Measurements from ENCODE around the gene SPAG17. TPM values are rescaled to one million over a fixed set of nuclear protein-coding genes. Genes with fewer than 3 reads are reported as not detected.

SPAG17 gene
- total and polyA plus RNA-seq, 2 donors (not counting 1 experiment from before 2014, with no cell fraction given): 0.01 to 0.33 TPM

DNA sequence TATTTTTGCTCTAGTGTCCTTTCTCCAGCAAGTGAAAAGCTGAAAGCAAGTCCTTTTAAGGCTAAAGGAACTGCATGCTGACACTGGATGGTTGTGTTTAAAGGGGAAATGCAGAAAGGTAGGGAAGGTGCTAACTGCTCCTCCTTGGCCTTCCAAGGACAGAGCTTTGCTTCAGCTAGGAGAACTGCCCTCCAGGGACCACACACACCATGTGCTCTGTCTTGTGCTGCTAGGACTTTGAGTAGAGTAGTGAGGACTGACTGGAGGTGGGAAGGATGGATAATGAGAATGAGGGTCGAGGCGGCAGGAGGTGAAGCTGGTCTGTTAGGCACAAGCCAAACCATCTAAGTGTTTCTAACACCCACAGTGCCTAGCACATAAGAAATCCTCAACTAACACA, 177.6 kb downstream of the SPAG17 start:
- Histone ChIP-seq H3K9ac (ENCODE audit: insufficient read depth, low read length) (no peak overlapping the region), H3K27me3 (ENCODE audit: control insufficient read depth, insufficient read depth, low read length) (peaks cover 3% of the 10 kb centered on the region), H3K27ac (ENCODE audit: insufficient read depth, low read length) (no peak overlapping the region), H3K4me3 (replicated peaks in 1 of 4; ENCODE audit: control extremely low read depth in 1 of 4, insufficient read depth in 1 of 4, low read depth in 3 of 4, low read length in 4 of 4) (no peak overlapping the region), H3K9me3 (ENCODE audit: control insufficient read depth, insufficient read depth, low read depth, low read length) (no peaks in the 10 kb centered on the region), H3K79me2 (ENCODE audit: control insufficient read depth, insufficient read depth, low read length) (no peaks in the 10 kb centered on the region), H2AFZ (ENCODE audit: low read length) (no peak overlapping the region), H3K4me1 (ENCODE audit: control insufficient read depth, extremely low read depth, insufficient read depth, low read length) (no peaks in the 10 kb centered on the region), H4K20me1 (ENCODE audit: control insufficient read depth, extremely low read depth, insufficient read depth, low read length) (no peaks in the 10 kb centered on the region), H3K36me3 (ENCODE audit: control insufficient read depth, insufficient read depth, low read length) (no peaks in the 10 kb centered on the region), H3K4me2 (ENCODE audit: extremely low read depth, insufficient read depth, low read length) (no peak overlapping the region)
- TF ChIP-seq EZH2 (IDR thresholded peaks at IDR 0.05; ENCODE audit: low read length, missing control alignments): no peak
- TF ChIP-seq, protein P1, sequence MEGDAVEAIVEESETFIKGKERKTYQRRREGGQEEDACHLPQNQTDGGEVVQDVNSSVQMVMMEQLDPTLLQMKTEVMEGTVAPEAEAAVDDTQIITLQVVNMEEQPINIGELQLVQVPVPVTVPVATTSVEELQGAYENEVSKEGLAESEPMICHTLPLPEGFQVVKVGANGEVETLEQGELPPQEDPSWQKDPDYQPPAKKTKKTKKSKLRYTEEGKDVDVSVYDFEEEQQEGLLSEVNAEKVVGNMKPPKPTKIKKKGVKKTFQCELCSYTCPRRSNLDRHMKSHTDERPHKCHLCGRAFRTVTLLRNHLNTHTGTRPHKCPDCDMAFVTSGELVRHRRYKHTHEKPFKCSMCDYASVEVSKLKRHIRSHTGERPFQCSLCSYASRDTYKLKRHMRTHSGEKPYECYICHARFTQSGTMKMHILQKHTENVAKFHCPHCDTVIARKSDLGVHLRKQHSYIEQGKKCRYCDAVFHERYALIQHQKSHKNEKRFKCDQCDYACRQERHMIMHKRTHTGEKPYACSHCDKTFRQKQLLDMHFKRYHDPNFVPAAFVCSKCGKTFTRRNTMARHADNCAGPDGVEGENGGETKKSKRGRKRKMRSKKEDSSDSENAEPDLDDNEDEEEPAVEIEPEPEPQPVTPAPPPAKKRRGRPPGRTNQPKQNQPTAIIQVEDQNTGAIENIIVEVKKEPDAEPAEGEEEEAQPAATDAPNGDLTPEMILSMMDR (conservative IDR thresholded peaks at IDR 0.05 in 1 of 2, IDR thresholded peaks at IDR 0.05 in 1 of 2; ENCODE audit: low read depth in 1 of 2, low read length in 2 of 2): no peak
- no peak for DNase-seq (ENCODE audit: low read depth in 2 of 2)

DNA sequence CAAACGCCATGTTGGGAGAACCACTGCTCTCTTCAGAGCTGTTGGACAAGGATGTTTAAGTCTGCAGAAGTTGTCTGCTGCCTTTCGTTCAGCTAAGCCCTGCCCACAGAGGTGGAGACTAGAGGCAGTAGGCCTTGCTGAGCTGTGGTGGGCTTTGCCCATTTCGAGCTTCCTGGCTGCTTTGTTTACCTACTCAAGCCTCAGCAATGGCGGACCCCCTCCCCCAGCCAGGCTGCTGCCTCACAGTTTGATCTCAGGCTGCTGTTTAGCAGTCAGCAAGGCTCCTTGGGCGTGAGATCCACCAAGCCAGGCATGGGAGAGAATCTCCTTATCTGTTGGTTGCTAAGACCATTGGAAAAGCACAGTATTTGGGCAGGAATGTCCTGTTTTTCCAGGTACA, 180.7 kb downstream of the SPAG17 start:
- DNase-seq (ENCODE audit: low read depth in 2 of 2): no peak
- no peaks in the 10 kb centered on the region for H3K36me3 ChIP-seq (ENCODE audit: control insufficient read depth, insufficient read depth, low read length)
- H2AFZ ChIP-seq (ENCODE audit: low read length): no peak overlapping the region
- H3K27me3 ChIP-seq (ENCODE audit: control insufficient read depth, insufficient read depth, low read length): peaks cover 3% of the 10 kb centered on the region
- no peaks in the 10 kb centered on the region for H3K9me3 ChIP-seq (ENCODE audit: control insufficient read depth, insufficient read depth, low read depth, low read length)
- H3K4me2 ChIP-seq (ENCODE audit: extremely low read depth, insufficient read depth, low read length): no peak overlapping the region
- H4K20me1 ChIP-seq (ENCODE audit: control insufficient read depth, extremely low read depth, insufficient read depth, low read length): no peaks in the 10 kb centered on the region
- H3K4me3 ChIP-seq (replicated peaks in 1 of 4; ENCODE audit: control extremely low read depth in 1 of 4, insufficient read depth in 1 of 4, low read depth in 3 of 4, low read length in 4 of 4): no peak overlapping the region
- no peak overlapping the region for H3K9ac ChIP-seq (ENCODE audit: insufficient read depth, low read length)
- no peak overlapping the region for H3K27ac ChIP-seq (ENCODE audit: insufficient read depth, low read length)
- no peaks in the 10 kb centered on the region for H3K79me2 ChIP-seq (ENCODE audit: control insufficient read depth, insufficient read depth, low read length)
- H3K4me1 ChIP-seq (ENCODE audit: control insufficient read depth, extremely low read depth, insufficient read depth, low read length): no peaks in the 10 kb centered on the region
- TF ChIP-seq EZH2 (IDR thresholded peaks at IDR 0.05; ENCODE audit: low read length, missing control alignments): no peak
- TF ChIP-seq, protein P1 (conservative IDR thresholded peaks at IDR 0.05 in 1 of 2, IDR thresholded peaks at IDR 0.05 in 1 of 2; ENCODE audit: low read depth in 1 of 2, low read length in 2 of 2): no peak

DNA sequence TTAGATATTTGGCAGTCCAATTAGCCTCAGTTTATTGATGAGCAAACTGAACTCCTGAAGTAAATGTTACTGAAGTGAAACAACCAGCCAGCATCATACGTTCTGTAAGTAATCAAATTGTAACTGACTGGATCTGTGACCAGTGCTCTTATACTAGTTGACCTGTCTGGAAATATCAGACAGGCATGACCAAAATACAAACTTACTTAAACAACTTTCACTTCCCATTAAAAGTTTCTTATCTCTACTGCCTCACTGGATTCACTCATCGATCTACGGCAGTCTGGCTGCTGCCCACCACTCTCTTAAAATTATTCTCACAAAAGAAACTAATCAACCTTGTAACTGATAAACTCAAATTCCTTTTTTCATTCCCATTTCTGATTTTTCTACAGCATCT, 199.1 kb downstream of the SPAG17 start:
- H3K9ac ChIP-seq (ENCODE audit: insufficient read depth, low read length): no peak overlapping the region
- no peaks in the 10 kb centered on the region for H3K36me3 ChIP-seq (ENCODE audit: control insufficient read depth, insufficient read depth, low read length)
- H3K9me3 ChIP-seq (ENCODE audit: control insufficient read depth, insufficient read depth, low read depth, low read length): no peaks in the 10 kb centered on the region
- H2AFZ ChIP-seq (ENCODE audit: low read length): no peak overlapping the region
- no peak overlapping the region for H3K4me3 ChIP-seq (replicated peaks in 1 of 4; ENCODE audit: control extremely low read depth in 1 of 4, insufficient read depth in 1 of 4, low read depth in 3 of 4, low read length in 4 of 4)
- peaks cover 3% of the 10 kb centered on the region for H3K27me3 ChIP-seq (ENCODE audit: control insufficient read depth, insufficient read depth, low read length)
- H3K4me1 ChIP-seq (ENCODE audit: control insufficient read depth, extremely low read depth, insufficient read depth, low read length): no peaks in the 10 kb centered on the region
- no peaks in the 10 kb centered on the region for H3K79me2 ChIP-seq (ENCODE audit: control insufficient read depth, insufficient read depth, low read length)
- H3K4me2 ChIP-seq (ENCODE audit: extremely low read depth, insufficient read depth, low read length): no peak overlapping the region
- DNase-seq (ENCODE audit: low read depth in 2 of 2): no peak
- H4K20me1 ChIP-seq (ENCODE audit: control insufficient read depth, extremely low read depth, insufficient read depth, low read length): no peaks in the 10 kb centered on the region
- no peak for TF ChIP-seq EZH2 (IDR thresholded peaks at IDR 0.05; ENCODE audit: low read length, missing control alignments)
- no peak overlapping the region for H3K27ac ChIP-seq (ENCODE audit: insufficient read depth, low read length)
